ENCODE results near the gene AGBL1.

DNA sequence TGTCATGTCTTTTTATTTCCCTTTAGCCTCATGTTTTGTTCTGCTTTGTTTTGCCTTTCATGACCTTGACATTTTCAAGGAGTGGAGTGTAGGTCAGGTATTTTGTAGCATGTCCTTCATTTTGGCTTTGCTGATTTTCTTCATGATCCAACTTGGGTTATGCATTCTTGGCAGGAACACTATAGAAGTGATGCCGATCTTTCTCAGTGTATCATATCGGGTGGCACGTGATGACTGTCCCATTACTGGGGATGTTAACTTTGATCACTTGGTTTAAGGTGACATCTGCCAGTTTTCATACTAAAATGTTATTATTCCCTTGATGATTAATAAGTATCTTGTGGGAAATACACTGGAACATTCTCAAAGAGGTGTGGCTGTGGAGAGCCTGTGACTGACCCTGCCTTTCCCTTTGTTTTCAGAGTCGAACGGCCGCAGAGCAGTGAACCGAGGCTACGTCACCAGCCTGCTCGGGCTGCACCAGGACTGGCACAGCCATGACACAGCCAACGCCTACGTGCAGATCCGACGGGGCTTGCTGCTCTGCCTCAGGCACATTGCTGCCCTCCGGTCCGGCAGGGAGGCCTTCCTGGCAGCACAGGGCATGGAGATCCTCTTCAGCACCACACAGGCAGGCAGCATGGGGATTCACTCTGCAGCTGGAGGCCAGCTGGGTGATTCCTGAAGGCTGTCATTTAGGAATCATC is 167.7 kb downstream of the AGBL1 start:
- TF ChIP-seq POLR2A (IDR thresholded peaks at IDR 0.05; ENCODE audit: low read depth, low read length) (no peak), POLR2AphosphoS5 (IDR thresholded peaks at IDR 0.05; ENCODE audit: low read depth, low read length) (no peak), TAF1 (IDR thresholded peaks at IDR 0.05; ENCODE audit: borderline replicate concordance, low read depth, low read length) (no peak)

Measured in GM12892 (cell line).